OCI-LY1 (cell line): ENCODE data around the gene LPA.

ENCODE experiments used
- H2AFZ ChIP-seq: fragments of 200-600 bp; sonication (generic), shearing (Covaris generic); 2 replicates; pipeline ENCODE4 v1.6.0; 2014; ENCODE audit warnings: antibody characterized with exemption, mild to moderate bottlenecking, low read length
- H3F3A ChIP-seq: fragments of 200-600 bp; sonication (generic), shearing (Covaris generic); 2 replicates; pipeline ENCODE4 v1.6.0; 2014; ENCODE audit warnings: mild to moderate bottlenecking, antibody characterized with exemption, low read length, moderate library complexity; ENCODE audit not compliant: insufficient read depth
- H3K27ac ChIP-seq: fragments of 200-600 bp; sonication (generic); 2 replicates; pipeline ENCODE4 v1.5.1; 2014; ENCODE audit warnings: low read length, mixed run types, mild to moderate bottlenecking, low read depth; ENCODE audit not compliant: poor library complexity, severe bottlenecking
- H3K27me3 ChIP-seq: fragments of 200-600 bp; sonication (generic); 2 replicates; pipeline ENCODE4 v1.6.0; 2014; ENCODE audit warnings: antibody characterized with exemption, mild to moderate bottlenecking, low read length, moderate library complexity; ENCODE audit not compliant: insufficient read depth
- H3K36me3 ChIP-seq: fragments of 200-600 bp; sonication (generic); 2 replicates; pipeline ENCODE4 v1.6.1; 2014; ENCODE audit warnings: mild to moderate bottlenecking, antibody characterized with exemption, low read length, moderate library complexity, mixed read lengths; ENCODE audit not compliant: insufficient read depth
- H3K4me1 ChIP-seq: fragments of 200-600 bp; sonication (generic); 2 replicates; pipeline ENCODE4 v1.5.1; 2014; ENCODE audit warnings: mild to moderate bottlenecking, low read length, moderate library complexity; ENCODE audit not compliant: insufficient read depth, severe bottlenecking
- H3K4me2 ChIP-seq: fragments of 200-600 bp; sonication (generic), shearing (Covaris generic); 2 replicates; pipeline ENCODE4 v1.6.1; 2014; ENCODE audit warnings: low read length
- H3K4me3 ChIP-seq: fragments of 200-600 bp; sonication (generic); 2 replicates; pipeline ENCODE4 v1.5.1; 2014; ENCODE audit warnings: low read length, low read depth, mild to moderate bottlenecking, mixed read lengths; ENCODE audit not compliant: poor library complexity, severe bottlenecking
- H3K79me2 ChIP-seq: fragments of 200-600 bp; shearing (Covaris generic); 2 replicates; pipeline ENCODE4 v1.6.1; 2016; ENCODE audit warnings: mixed run types, low read length, mixed read lengths; ENCODE audit not compliant: insufficient read depth
- H3K9ac ChIP-seq: fragments of 200-600 bp; sonication (generic), shearing (Covaris generic); 2 replicates; pipeline ENCODE4 v1.6.1; 2014; ENCODE audit warnings: mild to moderate bottlenecking, low read length, mixed read lengths
- H3K9me2 ChIP-seq: fragments of 200-600 bp; sonication (generic), shearing (Covaris generic); 2 replicates; pipeline ENCODE4 v1.6.1; 2014; ENCODE audit warnings: low read depth, mild to moderate bottlenecking, low read length, mixed read lengths
- H3K9me3 ChIP-seq: fragments of 200-600 bp; shearing (Covaris generic); 2 replicates; pipeline ENCODE4 v1.6.1; 2014; ENCODE audit warnings: low read length, mixed read lengths
- H4K20me1 ChIP-seq: fragments of 200-600 bp; sonication (generic), shearing (Covaris generic); 2 replicates; pipeline ENCODE4 v1.6.0; 2016; ENCODE audit warnings: mild to moderate bottlenecking, low read length; ENCODE audit not compliant: insufficient read depth
- EZH2 ChIP-seq: fragments of 200-600 bp; sonication (generic), shearing (Covaris generic); IDR thresholded peaks from 2 replicates; pipeline ENCODE4 v1.8.0; 2017; ENCODE audit warnings: borderline replicate concordance, mixed run types, mild to moderate bottlenecking, antibody characterized with exemption, low read length, moderate library complexity, mixed read lengths
- TF ChIP-seq, protein P1 (sequence below): fragments of 200-600 bp; sonication (generic), shearing (Covaris generic); IDR thresholded peaks from 2 replicates; pipeline ENCODE4 v1.5.1; 2017; ENCODE audit warnings: mild to moderate bottlenecking, antibody characterized with exemption, low read length, moderate library complexity, mixed read lengths

Gene LPA

DNA sequence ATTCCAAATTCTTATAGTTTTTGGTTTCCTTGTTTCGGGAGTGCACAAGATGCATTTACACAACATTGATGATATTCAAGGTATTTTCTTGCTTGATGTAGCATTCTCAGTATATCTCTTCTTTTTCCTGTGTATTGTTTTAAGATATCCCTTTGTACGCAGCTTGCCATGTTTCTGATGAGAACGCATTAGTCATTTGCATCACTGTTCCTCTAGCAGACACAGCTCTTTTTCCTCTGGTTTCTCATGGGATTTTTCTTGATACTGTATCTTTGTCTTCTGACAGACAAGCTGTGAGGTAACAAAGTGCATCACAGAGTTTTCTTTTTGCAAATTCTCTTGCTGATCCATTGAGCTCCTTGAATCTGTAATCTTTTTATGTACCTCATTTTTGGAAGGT lies 169.5 kb downstream of the LPA start:
- no peaks in the 10 kb centered on the region for H3K9me3 ChIP-seq
- H3K79me2 ChIP-seq = no peaks in the 10 kb centered on the region
- no peak overlapping the region for H3K27ac ChIP-seq
- H3F3A ChIP-seq = no peaks in the 10 kb centered on the region
- no peaks in the 10 kb centered on the region for H3K4me1 ChIP-seq
- H3K9me2 ChIP-seq = no peaks in the 10 kb centered on the region
- H3K27me3 ChIP-seq = no peaks in the 10 kb centered on the region
- no peaks in the 10 kb centered on the region for H4K20me1 ChIP-seq
- H3K4me2 ChIP-seq = no peak overlapping the region
- no peak overlapping the region for H3K9ac ChIP-seq
- no peaks in the 10 kb centered on the region for H3K36me3 ChIP-seq
- TF ChIP-seq, protein P1, sequence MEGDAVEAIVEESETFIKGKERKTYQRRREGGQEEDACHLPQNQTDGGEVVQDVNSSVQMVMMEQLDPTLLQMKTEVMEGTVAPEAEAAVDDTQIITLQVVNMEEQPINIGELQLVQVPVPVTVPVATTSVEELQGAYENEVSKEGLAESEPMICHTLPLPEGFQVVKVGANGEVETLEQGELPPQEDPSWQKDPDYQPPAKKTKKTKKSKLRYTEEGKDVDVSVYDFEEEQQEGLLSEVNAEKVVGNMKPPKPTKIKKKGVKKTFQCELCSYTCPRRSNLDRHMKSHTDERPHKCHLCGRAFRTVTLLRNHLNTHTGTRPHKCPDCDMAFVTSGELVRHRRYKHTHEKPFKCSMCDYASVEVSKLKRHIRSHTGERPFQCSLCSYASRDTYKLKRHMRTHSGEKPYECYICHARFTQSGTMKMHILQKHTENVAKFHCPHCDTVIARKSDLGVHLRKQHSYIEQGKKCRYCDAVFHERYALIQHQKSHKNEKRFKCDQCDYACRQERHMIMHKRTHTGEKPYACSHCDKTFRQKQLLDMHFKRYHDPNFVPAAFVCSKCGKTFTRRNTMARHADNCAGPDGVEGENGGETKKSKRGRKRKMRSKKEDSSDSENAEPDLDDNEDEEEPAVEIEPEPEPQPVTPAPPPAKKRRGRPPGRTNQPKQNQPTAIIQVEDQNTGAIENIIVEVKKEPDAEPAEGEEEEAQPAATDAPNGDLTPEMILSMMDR = no peak
- no peak for TF ChIP-seq EZH2
- H3K4me3 ChIP-seq = no peak overlapping the region
- H2AFZ ChIP-seq = no peak overlapping the region

DNA sequence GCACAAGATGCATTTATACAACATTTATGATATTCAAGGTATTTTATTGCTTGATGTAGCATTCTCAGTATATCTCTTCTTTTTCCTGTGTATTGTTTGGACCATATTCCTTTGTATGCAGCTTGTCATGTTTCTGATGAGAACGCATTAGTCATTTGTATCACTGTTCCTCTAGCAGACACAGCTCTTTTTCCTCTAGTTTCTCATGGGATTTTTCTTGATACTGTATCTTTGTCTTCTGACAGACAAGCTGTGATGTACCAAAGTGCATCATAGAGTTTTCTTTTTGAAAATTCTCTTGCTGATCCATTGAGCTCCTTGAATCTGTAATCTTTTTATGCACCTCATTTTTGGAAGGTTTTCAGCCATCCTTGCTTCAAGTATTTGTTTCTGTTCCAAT lies 175.0 kb downstream of the LPA start:
- Histone ChIP-seq H3K27me3 (no peaks in the 10 kb centered on the region), H3F3A (no peaks in the 10 kb centered on the region), H3K4me2 (no peak overlapping the region), H3K27ac (no peak overlapping the region), H3K4me3 (no peak overlapping the region), H4K20me1 (no peaks in the 10 kb centered on the region), H3K36me3 (no peaks in the 10 kb centered on the region), H3K9me2 (no peaks in the 10 kb centered on the region), H3K9me3 (no peaks in the 10 kb centered on the region), H2AFZ (no peak overlapping the region), H3K9ac (no peak overlapping the region), H3K4me1 (no peaks in the 10 kb centered on the region), H3K79me2 (no peaks in the 10 kb centered on the region)
- TF ChIP-seq, protein P1 = no peak
- TF ChIP-seq EZH2 = no peak

DNA sequence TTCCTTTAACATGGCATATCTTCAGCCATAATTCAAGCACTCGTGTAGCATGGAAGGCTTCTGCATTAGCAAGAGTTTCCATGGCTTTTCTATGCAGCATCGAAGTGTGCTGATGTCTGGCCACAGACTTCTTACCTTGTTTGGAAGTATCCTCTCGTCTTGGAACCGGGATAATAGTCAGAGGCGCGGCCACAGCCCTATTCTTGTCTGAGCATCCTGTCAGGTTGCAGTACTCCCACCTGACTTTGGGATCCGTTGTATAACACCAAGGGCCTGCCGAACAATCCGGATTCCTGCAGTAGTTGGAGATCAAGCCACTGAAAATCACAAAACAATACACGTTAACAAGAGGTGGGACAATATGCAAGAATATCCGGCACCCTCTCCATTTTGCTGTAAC lies 177.0 kb downstream of the LPA start:
- Histone ChIP-seq H2AFZ (no peak overlapping the region), H3K27me3 (no peaks in the 10 kb centered on the region), H3K9me2 (no peaks in the 10 kb centered on the region), H3K9ac (no peak overlapping the region), H3K4me1 (no peaks in the 10 kb centered on the region), H3K27ac (no peak overlapping the region), H3F3A (no peaks in the 10 kb centered on the region), H4K20me1 (no peaks in the 10 kb centered on the region), H3K9me3 (no peaks in the 10 kb centered on the region), H3K36me3 (no peaks in the 10 kb centered on the region), H3K79me2 (no peaks in the 10 kb centered on the region), H3K4me3 (no peak overlapping the region), H3K4me2 (no peak overlapping the region)
- no peak for TF ChIP-seq EZH2
- TF ChIP-seq, protein P1 = no peak
